Measurements from ENCODE around the gene WDR53.
"Not testable (repeated sequence)": the region's sequence is repeated elsewhere in the genome, so short reads cannot be mapped to it uniquely, and the experiment has no call there.

DNA sequence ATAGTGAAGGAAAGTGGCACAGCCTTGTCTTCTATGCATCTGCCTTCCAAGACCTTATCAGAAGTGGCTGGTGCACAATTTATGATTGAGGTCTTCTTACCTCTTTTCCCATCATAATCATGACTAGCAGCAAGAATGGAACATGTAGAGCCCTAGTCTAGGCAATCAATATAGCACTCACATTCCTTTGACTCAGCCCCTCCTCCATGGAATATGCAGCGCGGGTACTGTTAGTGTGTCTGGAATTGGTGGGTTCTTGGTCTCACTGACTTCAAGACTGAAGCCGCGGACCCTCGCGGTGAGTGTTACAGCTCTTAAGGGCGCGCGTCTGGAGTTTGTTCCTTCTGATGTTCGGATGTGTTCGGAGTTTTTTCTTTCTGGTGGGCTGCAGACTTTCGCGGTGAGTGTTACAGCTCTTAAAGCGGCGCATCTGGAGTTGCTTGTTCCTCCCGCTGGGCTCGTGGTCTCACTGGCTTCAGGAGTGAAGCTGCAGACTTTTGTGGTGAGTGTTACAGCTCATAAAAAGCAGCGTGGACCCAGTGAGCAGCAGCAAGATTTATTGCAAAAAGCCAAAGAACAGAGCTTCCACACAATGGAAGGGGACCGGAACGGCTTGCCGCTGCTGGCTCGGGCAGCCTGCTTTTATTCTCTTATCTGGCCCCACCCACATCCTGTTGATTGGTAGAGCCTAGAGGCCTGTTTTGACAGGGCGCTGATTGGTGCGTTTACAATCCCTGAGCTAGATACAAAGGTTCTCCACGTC, 29.8 kb upstream of the WDR53 start:
- TF ChIP-seq EZH2 (IDR thresholded peaks at IDR 0.05); POLR2AphosphoS5 (IDR thresholded peaks at IDR 0.05; ENCODE audit: borderline replicate concordance, low read depth, low read length): not testable (repeated sequence)

All from SK-N-MC (cell line).